GM18498 (cell line): ENCODE results near the gene RFLNA.

Experiments
- ATAC-seq: cut with Tn5 transposase; IDR thresholded peaks from one replicate; pipeline ENCODE4 v1.9.1; 2021; ENCODE audit warnings: mild to moderate bottlenecking, moderate library complexity; ENCODE audit not compliant: unreplicated experiment

Gene RFLNA

DNA sequence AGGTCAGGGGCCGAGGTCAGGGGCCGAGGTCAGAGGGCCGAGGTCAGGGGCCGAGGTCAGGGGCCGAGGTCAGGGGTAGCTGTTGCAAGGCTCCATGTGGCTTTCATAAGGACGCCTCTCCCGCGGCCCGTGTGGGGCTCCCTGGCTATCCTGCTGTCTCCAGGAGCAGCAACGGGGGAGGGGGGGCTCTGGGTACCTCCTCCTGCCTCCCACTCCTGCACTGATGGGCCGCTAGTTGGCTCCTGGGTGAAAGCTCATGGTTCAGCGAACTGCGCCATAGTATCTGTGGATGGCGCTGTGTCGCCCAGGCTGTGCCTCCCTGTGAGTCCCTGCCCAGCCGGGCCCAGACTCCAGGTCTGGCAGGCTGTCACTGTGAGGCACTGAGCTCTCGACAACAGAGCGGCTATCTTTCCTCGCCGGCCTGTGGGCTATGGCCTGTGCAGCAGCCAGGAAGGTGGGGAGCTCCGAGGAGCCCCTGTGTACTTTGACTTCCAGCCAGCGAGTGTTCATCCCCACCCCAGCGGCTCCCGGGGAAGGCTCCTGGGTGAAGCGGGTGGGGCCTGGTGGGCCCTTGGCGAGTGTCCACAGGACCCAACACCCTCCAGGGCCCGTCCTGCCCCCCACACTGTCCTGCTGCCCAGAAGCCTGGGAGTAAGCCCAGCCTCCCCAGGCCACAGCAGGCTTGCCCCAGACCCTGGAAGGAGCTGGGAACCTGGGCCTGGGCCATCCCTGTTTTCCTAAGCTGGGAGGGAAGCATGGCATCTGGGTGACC lies 8.1 kb downstream of the RFLNA start:
- ATAC-seq = no peak

- ATAC-seq = no peak
These were observed 8.9 kb downstream of the RFLNA start for GRCh38 chr12:124303579-124304313.

- no peak for ATAC-seq
These were observed 9.5 kb downstream of the RFLNA start for GRCh38 chr12:124304314-124304790.

- no peak for ATAC-seq
These were observed 10.2 kb downstream of the RFLNA start for GRCh38 chr12:124305136-124305535.

- ATAC-seq = no peak
These were observed 11.1 kb downstream of the RFLNA start for GRCh38 chr12:124305776-124306685.

GRCh38 chr12:124306686-124307555 lies 12.0 kb downstream of the RFLNA start:
- ATAC-seq = no peak

GRCh38 chr12:124307556-124307825 lies 12.6 kb downstream of the RFLNA start:
- no peak for ATAC-seq

- no peak for ATAC-seq
These were observed 13.8 kb downstream of the RFLNA start for GRCh38 chr12:124308741-124309140.

DNA sequence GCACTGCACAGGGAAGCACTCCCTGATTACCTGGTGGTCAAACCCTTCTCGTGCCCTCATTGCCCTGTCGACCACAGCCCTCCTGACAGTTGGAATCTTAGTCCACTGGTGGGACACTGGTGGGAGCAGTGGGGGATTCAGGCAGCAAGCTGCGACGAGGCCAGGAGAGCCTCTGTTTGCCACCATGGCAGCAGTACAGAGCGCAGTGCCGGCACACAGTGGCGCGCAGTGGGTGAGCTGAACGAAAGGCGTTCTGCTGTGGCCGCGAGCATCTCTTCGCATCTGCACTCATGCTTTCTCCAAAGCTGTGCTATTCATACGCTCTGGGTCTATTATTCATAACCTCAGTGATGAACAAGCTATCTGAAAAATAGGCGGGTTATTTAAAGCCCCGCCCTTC lies 14.3 kb downstream of the RFLNA start:
- no peak for ATAC-seq

DNA sequence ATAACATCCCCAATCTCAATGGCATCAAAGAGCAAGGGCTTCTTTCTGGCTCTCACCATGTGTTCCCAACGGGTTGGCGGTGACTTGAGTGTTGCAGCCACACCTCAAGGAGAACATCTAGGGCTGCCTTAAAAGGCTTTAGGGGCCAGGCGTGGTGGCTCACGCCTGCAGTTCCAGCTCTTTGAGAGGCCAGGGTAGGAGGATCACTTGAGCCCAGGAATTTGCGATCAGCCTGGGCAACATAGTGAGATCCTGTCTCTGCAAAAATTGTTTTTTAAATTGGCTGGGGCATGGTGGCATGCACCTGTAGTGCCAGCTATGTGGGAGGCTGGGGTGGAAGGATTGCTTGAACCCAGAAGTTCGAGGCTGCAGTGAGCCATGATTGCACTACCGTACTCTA lies 14.9 kb downstream of the RFLNA start:
- no peak for ATAC-seq

- no peak for ATAC-seq
These were observed 15.3 kb downstream of the RFLNA start for GRCh38 chr12:124310178-124310577.

GRCh38 chr12:124310785-124311184 lies 15.9 kb downstream of the RFLNA start:
- ATAC-seq = no peak

- no peak for ATAC-seq
These were observed 16.6 kb downstream of the RFLNA start for GRCh38 chr12:124311292-124312109.

DNA sequence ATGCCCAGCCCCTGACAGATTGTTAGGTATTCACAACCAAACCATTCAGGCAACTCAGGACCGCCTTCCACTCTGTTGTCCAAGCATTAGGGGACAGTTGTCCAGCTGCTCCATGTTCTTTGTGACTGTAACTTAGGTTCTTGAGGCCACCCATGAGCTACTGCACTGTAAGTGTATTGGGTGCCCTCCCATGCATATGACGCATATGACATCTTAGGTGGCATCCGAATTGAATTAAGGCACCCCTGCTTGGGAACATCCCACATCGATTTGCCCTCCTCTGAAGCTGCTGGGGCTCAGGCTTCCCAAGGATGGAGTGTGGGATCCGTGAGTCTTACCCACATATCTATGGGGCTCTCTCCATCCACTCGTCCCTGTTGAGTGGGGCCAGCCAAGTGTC lies 17.7 kb downstream of the RFLNA start:
- no peak for ATAC-seq

GRCh38 chr12:124314207-124314606 lies 19.3 kb downstream of the RFLNA start:
- ATAC-seq = no peak

- ATAC-seq = no peak
These were observed 19.9 kb downstream of the RFLNA start for GRCh38 chr12:124314766-124315165.

DNA sequence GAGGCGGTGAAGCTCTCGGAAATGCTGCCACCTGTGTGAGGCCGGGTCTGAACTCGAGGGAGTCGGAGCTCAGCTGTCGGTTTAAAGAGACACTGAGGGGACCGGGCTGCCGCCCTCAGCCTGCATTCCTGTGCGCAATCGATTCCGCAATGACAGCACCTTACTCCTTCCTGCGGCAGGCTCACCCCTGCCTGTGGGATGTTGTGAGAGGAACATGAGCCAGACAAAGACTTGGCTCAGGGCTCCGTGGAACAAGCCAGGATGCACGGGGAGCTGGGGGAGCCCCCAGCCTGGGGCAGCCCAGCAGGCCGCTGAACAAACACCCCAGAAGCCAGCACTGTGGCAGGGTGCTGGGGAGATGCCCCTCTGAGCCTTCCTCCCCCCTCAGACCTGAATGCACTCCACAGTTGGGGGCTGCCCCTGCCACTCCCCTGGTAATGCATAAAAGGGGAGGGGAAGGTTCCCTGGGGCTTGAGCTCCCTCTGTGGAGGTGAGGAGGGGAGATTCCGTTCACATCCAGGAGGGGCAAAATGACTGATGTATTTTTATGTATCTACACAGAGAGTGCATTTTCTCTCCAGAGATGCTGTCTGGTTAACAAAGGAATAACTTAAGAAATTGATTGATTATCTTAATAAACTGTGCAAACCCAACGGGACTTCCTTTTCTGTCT lies 20.6 kb downstream of the RFLNA start:
- ATAC-seq = no peak

DNA sequence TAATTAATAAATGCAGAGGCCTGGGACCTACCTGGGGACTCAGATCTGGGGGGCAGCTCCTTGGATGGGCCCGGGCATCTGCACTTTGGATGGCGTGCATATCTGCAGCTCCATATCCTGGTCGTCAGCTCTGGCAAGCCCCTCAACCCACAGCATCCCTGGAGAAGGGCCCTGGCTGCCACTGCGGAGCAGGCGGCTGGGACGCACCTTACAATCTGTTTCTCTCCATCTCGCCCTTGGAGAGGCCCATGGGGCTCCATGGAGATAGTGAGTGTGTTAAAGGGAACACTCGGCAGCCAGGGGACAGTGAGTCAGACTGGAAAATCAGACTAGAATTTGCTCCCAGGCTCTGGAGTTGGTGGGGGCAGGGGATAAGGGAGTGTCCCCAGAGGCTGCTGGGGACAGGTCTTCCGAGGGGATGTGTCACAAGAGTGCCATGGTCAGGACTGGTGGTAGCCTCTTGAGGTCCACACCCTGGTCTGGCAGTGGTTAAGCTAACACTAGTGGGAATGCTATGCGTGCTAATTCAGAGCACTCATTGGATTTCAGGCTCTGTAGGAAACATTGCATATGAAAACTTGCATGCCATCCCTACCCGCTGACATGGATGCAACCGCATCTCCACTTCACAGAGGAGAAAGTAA lies 21.5 kb downstream of the RFLNA start:
- ATAC-seq = no peak

GRCh38 chr12:124317400-124317799 lies 22.5 kb downstream of the RFLNA start:
- ATAC-seq = no peak
